Measurements from ENCODE around the gene R3HDM2.
"Not testable (repeated sequence)": the region's sequence is repeated elsewhere in the genome, so short reads cannot be mapped to it uniquely, and the experiment has no call there.

Gene R3HDM2

GRCh38 chr12:57341275-57341990 is 89.4 kb downstream of the R3HDM2 start:
- H3K4me3 ChIP-seq (ENCODE audit: low read depth, low read length) = no peak overlapping the region
- TF ChIP-seq, protein P1, sequence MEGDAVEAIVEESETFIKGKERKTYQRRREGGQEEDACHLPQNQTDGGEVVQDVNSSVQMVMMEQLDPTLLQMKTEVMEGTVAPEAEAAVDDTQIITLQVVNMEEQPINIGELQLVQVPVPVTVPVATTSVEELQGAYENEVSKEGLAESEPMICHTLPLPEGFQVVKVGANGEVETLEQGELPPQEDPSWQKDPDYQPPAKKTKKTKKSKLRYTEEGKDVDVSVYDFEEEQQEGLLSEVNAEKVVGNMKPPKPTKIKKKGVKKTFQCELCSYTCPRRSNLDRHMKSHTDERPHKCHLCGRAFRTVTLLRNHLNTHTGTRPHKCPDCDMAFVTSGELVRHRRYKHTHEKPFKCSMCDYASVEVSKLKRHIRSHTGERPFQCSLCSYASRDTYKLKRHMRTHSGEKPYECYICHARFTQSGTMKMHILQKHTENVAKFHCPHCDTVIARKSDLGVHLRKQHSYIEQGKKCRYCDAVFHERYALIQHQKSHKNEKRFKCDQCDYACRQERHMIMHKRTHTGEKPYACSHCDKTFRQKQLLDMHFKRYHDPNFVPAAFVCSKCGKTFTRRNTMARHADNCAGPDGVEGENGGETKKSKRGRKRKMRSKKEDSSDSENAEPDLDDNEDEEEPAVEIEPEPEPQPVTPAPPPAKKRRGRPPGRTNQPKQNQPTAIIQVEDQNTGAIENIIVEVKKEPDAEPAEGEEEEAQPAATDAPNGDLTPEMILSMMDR (conservative IDR thresholded peaks at IDR 0.05; ENCODE audit: low read depth, low read length) = no peak
- peak; percentile 77 for DNase-seq (ENCODE audit: low read depth)

DNA sequence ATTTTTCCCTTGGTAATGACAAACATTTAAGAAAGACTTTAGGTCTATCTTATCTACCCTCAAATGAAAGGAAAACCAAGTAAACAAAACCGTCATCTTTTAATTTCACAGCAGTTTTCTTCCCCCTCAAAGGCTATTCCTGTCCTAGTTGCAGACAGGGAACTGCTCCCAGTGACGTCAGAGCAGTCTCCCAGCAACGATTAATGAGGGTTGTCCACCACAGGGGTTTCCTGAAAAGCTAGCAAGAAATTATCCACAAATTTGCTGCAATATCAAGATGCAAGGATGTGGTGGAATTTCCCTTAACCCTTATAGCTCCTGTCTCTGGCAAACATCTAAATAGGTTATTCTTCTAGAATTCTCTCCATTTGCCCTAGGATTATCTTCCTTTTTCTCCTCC is 90.7 kb downstream of the R3HDM2 start:
- DNase-seq (ENCODE audit: low read depth) = peak; percentile 89

GRCh38 chr12:57336299-57336698 is 94.5 kb downstream of the R3HDM2 start:
- not testable (repeated sequence) for DNase-seq (ENCODE audit: low read depth); H3K4me3 ChIP-seq (ENCODE audit: low read depth, low read length)

More for the DNA sequence above, 90.7 kb downstream of the R3HDM2 start:
- H3K4me3 ChIP-seq (ENCODE audit: low read depth, low read length) = no peak overlapping the region
- TF ChIP-seq, protein P1 (conservative IDR thresholded peaks at IDR 0.05; ENCODE audit: low read depth, low read length) = no peak

GRCh38 chr12:57334219-57334618 is 96.6 kb downstream of the R3HDM2 start:
- no peak overlapping the region for H3K4me3 ChIP-seq (ENCODE audit: low read depth, low read length)
- no peak for DNase-seq (ENCODE audit: low read depth)
- TF ChIP-seq, protein P1 (conservative IDR thresholded peaks at IDR 0.05; ENCODE audit: low read depth, low read length) = no peak

DNA sequence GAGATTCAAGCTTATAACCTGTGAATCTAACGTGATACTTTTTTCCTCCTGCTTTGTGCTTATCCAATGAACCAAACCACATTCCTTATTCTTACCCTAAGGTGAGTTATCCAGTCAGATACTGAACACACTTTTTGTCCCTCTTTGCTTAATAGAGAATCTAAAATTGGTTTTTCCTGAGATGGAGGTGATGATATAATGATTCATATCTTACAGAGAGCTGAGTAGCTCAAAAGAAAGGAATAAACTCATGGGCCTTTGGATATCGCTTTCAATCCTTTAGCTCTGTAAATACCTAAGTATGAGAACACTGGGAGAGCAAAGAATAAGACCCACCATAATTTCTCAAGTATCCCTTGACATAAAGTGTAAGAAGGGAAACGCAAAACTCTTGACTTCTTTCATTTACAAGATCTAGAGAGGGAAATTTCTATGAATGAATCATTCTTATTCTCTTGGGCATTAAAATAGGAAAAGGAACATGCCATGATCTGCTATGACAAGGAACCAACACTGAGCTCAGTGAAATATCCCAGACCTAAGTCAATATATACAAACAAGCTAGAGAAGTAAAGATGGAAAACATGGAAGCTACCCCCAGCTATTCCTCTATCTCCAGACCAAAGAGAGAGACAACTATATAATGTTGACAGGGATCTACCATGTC is 98.1 kb downstream of the R3HDM2 start:
- no peak for DNase-seq (ENCODE audit: low read depth)
- no peak overlapping the region for H3K4me3 ChIP-seq (ENCODE audit: low read depth, low read length)
- TF ChIP-seq, protein P1 (conservative IDR thresholded peaks at IDR 0.05; ENCODE audit: low read depth, low read length) = no peak

GRCh38 chr12:57330992-57331391 is 99.9 kb downstream of the R3HDM2 start:
- TF ChIP-seq, protein P1 (conservative IDR thresholded peaks at IDR 0.05; ENCODE audit: low read depth, low read length) = no peak
- H3K4me3 ChIP-seq (ENCODE audit: low read depth, low read length) = no peak overlapping the region
- no peak for DNase-seq (ENCODE audit: low read depth)

DNA sequence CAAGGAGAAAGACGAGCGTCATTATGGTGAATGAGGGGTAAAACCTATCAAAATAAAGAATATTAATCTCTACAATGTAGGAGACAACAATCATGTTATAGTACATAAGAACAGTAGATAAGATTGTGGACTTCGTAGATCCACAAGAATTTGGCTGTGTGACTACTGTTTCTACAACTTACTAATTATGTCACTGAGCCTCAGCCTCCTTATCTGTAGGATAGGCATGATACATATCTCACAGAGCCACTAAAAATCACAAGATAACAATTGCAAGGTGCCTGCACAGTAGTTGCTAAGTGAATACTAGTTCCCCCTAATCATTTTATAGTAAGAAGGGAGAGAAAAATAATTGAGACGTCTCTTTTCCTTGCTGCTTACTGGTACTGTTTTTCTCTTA is 101.6 kb downstream of the R3HDM2 start:
- DNase-seq (ENCODE audit: low read depth) = no peak
- H3K4me3 ChIP-seq (ENCODE audit: low read depth, low read length) = no peak overlapping the region
- TF ChIP-seq, protein P1 (conservative IDR thresholded peaks at IDR 0.05; ENCODE audit: low read depth, low read length) = no peak

All from choroid plexus epithelial cell (primary cell).